ENCODE results near the gene DTNB. TPM values are rescaled to one million over a fixed set of nuclear protein-coding genes. Genes with fewer than 3 reads are reported as not detected.

Gene DTNB
- total RNA-seq, 1 experiment from 2014 or later: 2.6 TPM

- 0 out of 2 replicates have a peak, but pooled peaks cover 6% of the 10 kb centered on the region for H3K4me1 ChIP-seq (replicated peaks)
Measured at GRCh38 chr2:25339211-25339674, 334.1 kb downstream of the DTNB start.

GRCh38 chr2:25338401-25338800 is 335.0 kb downstream of the DTNB start:
- no peak overlapping the region for H3K27ac ChIP-seq
- no peaks in the 10 kb centered on the region for H3K36me3 ChIP-seq
- H3K9me3 ChIP-seq (replicated peaks): no peaks in the 10 kb centered on the region
- DNase-seq (ENCODE audit: low read depth in 1 of 2, low spot score in 2 of 2): no peak
- 0 out of 2 replicates have a peak, but pooled peaks cover 6% of the 10 kb centered on the region for H3K4me1 ChIP-seq (replicated peaks)
- H3K4me3 ChIP-seq: no peak overlapping the region
- H3K27me3 ChIP-seq (replicated peaks): no peaks in the 10 kb centered on the region; the same call in 1 of the 2 replicates

More at GRCh38 chr2:25339211-25339674, 334.1 kb downstream of the DTNB start:
- H3K36me3 ChIP-seq: no peaks in the 10 kb centered on the region
- no peak overlapping the region for H3K27ac ChIP-seq
- no peaks in the 10 kb centered on the region; the same call in 1 of the 2 replicates for H3K27me3 ChIP-seq (replicated peaks)
- no peak overlapping the region for H3K4me3 ChIP-seq
- H3K9me3 ChIP-seq (replicated peaks): no peaks in the 10 kb centered on the region
- DNase-seq (ENCODE audit: low read depth in 1 of 2, low spot score in 2 of 2): no peak

- Histone ChIP-seq H3K36me3 (no peaks in the 10 kb centered on the region), H3K4me1 (replicated peaks) (0 out of 2 replicates have a peak, but pooled peaks cover 6% of the 10 kb centered on the region), H3K27me3 (replicated peaks) (no peaks in the 10 kb centered on the region; the same call in 1 of the 2 replicates), H3K27ac (no peak overlapping the region), H3K4me3 (no peak overlapping the region), H3K9me3 (replicated peaks) (no peaks in the 10 kb centered on the region)
- DNase-seq (ENCODE audit: low read depth in 1 of 2, low spot score in 2 of 2): no peak
Measured at GRCh38 chr2:25337891-25338290, 335.5 kb downstream of the DTNB start.

GRCh38 chr2:25337276-25337675 is 336.1 kb downstream of the DTNB start:
- H3K27me3 ChIP-seq (replicated peaks): no peaks in the 10 kb centered on the region; the same call in 1 of the 2 replicates
- 0 out of 2 replicates have a peak, but pooled peaks cover 2% of the 10 kb centered on the region for H3K4me1 ChIP-seq (replicated peaks)
- no peak overlapping the region for H3K4me3 ChIP-seq
- no peak for DNase-seq (ENCODE audit: low read depth in 1 of 2, low spot score in 2 of 2)
- no peaks in the 10 kb centered on the region for H3K36me3 ChIP-seq
- no peak overlapping the region for H3K27ac ChIP-seq
- H3K9me3 ChIP-seq (replicated peaks): no peaks in the 10 kb centered on the region

GRCh38 chr2:25336383-25336841 is 337.0 kb downstream of the DTNB start:
- Histone ChIP-seq H3K27ac (no peak overlapping the region), H3K4me1 (replicated peaks) (no peaks in the 10 kb centered on the region), H3K27me3 (replicated peaks) (no peaks in the 10 kb centered on the region; the same call in 1 of the 2 replicates), H3K36me3 (no peaks in the 10 kb centered on the region), H3K9me3 (replicated peaks) (no peaks in the 10 kb centered on the region), H3K4me3 (no peak overlapping the region)
- no peak for DNase-seq (ENCODE audit: low read depth in 1 of 2, low spot score in 2 of 2)

GRCh38 chr2:25335971-25336370 is 337.4 kb downstream of the DTNB start:
- no peak for DNase-seq (ENCODE audit: low read depth in 1 of 2, low spot score in 2 of 2)
- H3K9me3 ChIP-seq (replicated peaks): no peaks in the 10 kb centered on the region
- H3K27me3 ChIP-seq (replicated peaks): no peaks in the 10 kb centered on the region; the same call in 1 of the 2 replicates
- no peak overlapping the region for H3K27ac ChIP-seq
- H3K4me3 ChIP-seq: no peak overlapping the region
- H3K36me3 ChIP-seq: no peaks in the 10 kb centered on the region
- H3K4me1 ChIP-seq (replicated peaks): no peaks in the 10 kb centered on the region

- Histone ChIP-seq H3K4me3 (no peak overlapping the region), H3K27me3 (replicated peaks) (no peaks in the 10 kb centered on the region), H3K27ac (no peak overlapping the region), H3K36me3 (no peaks in the 10 kb centered on the region), H3K4me1 (replicated peaks) (no peaks in the 10 kb centered on the region), H3K9me3 (replicated peaks) (no peaks in the 10 kb centered on the region)
- DNase-seq (ENCODE audit: low read depth in 1 of 2, low spot score in 2 of 2): no peak
Measured at GRCh38 chr2:25335204-25335603, 338.2 kb downstream of the DTNB start.

- no peaks in the 10 kb centered on the region for H3K36me3 ChIP-seq
- no peaks in the 10 kb centered on the region for H3K27me3 ChIP-seq (replicated peaks)
- H3K4me1 ChIP-seq (replicated peaks): no peaks in the 10 kb centered on the region
- H3K27ac ChIP-seq: no peak overlapping the region
- H3K4me3 ChIP-seq: no peak overlapping the region
- no peak for DNase-seq (ENCODE audit: low read depth in 1 of 2, low spot score in 2 of 2)
- H3K9me3 ChIP-seq (replicated peaks): no peaks in the 10 kb centered on the region
Measured at GRCh38 chr2:25334482-25334881, 338.9 kb downstream of the DTNB start.

GRCh38 chr2:25333981-25334380 is 339.4 kb downstream of the DTNB start:
- Histone ChIP-seq H3K4me1 (replicated peaks) (no peaks in the 10 kb centered on the region), H3K4me3 (no peak overlapping the region), H3K27ac (no peak overlapping the region), H3K27me3 (replicated peaks) (no peaks in the 10 kb centered on the region), H3K9me3 (replicated peaks) (no peaks in the 10 kb centered on the region), H3K36me3 (no peaks in the 10 kb centered on the region)
- no peak for DNase-seq (ENCODE audit: low read depth in 1 of 2, low spot score in 2 of 2)

GRCh38 chr2:25332571-25332970 is 340.8 kb downstream of the DTNB start:
- DNase-seq (ENCODE audit: low read depth in 1 of 2, low spot score in 2 of 2): no peak
- Histone ChIP-seq H3K9me3 (replicated peaks) (no peaks in the 10 kb centered on the region), H3K27ac (no peak overlapping the region), H3K4me1 (replicated peaks) (no peaks in the 10 kb centered on the region), H3K27me3 (replicated peaks) (no peaks in the 10 kb centered on the region), H3K36me3 (no peaks in the 10 kb centered on the region), H3K4me3 (no peak overlapping the region)

GRCh38 chr2:25331686-25332365 is 341.6 kb downstream of the DTNB start:
- H3K27me3 ChIP-seq (replicated peaks): no peaks in the 10 kb centered on the region
- no peak for DNase-seq (ENCODE audit: low read depth in 1 of 2, low spot score in 2 of 2)
- no peaks in the 10 kb centered on the region for H3K36me3 ChIP-seq
- no peak overlapping the region for H3K27ac ChIP-seq
- H3K9me3 ChIP-seq (replicated peaks): no peaks in the 10 kb centered on the region; the same call in 1 of the 2 replicates
- no peak overlapping the region for H3K4me3 ChIP-seq
- H3K4me1 ChIP-seq (replicated peaks): no peaks in the 10 kb centered on the region

- no peak for DNase-seq (ENCODE audit: low read depth in 1 of 2, low spot score in 2 of 2)
- H3K9me3 ChIP-seq (replicated peaks): peaks cover 5% of the 10 kb centered on the region
- H3K27me3 ChIP-seq (replicated peaks): no peaks in the 10 kb centered on the region
- no peak overlapping the region for H3K4me3 ChIP-seq
- H3K27ac ChIP-seq: no peak overlapping the region
- no peaks in the 10 kb centered on the region for H3K36me3 ChIP-seq
- no peaks in the 10 kb centered on the region for H3K4me1 ChIP-seq (replicated peaks)
Measured at GRCh38 chr2:25330937-25331336, 342.4 kb downstream of the DTNB start.

GRCh38 chr2:25330273-25330672 is 343.1 kb downstream of the DTNB start:
- Histone ChIP-seq H3K4me3 (no peak overlapping the region), H3K36me3 (no peaks in the 10 kb centered on the region), H3K9me3 (replicated peaks) (peaks cover 5% of the 10 kb centered on the region), H3K4me1 (replicated peaks) (no peaks in the 10 kb centered on the region), H3K27ac (no peak overlapping the region), H3K27me3 (replicated peaks) (no peaks in the 10 kb centered on the region)
- DNase-seq (ENCODE audit: low read depth in 1 of 2, low spot score in 2 of 2): no peak

GRCh38 chr2:25328152-25329085 is 345.0 kb downstream of the DTNB start:
- Histone ChIP-seq H3K36me3 (no peaks in the 10 kb centered on the region), H3K4me3 (no peak overlapping the region), H3K27ac (no peak overlapping the region), H3K9me3 (replicated peaks) (peaks cover 5% of the 10 kb centered on the region), H3K4me1 (replicated peaks) (no peaks in the 10 kb centered on the region), H3K27me3 (replicated peaks) (no peaks in the 10 kb centered on the region)
- DNase-seq (ENCODE audit: low read depth in 1 of 2, low spot score in 2 of 2): no peak
